Measurements from ENCODE around the gene EIF4G3. TPM values are rescaled to one million over a fixed set of nuclear protein-coding genes. Genes with fewer than 3 reads are reported as not detected.

Gene EIF4G3
- total RNA-seq, 1 experiment from 2014 or later: 72.0 TPM

- H3K27ac Mint-ChIP-seq: peak overlapping the region; percentile 50 to 75 (median 66); a peak in 6 of 7 replicates
- H3K14ac ChIP-seq (ENCODE audit: insufficient read depth, low read length): no peak overlapping the region
These were observed 1.4 kb downstream of the EIF4G3 start for GRCh38 chr1:21175324-21175669.

More at GRCh38 chr1:21175324-21175669, 1.4 kb downstream of the EIF4G3 start:
- Histone ChIP-seq H3K23ac (ENCODE audit: insufficient read length, low read depth, low read length) (no peak overlapping the region), H3K56ac (ENCODE audit: insufficient read length, low read depth, low read length) (no peak overlapping the region), H3K18ac (ENCODE audit: insufficient read length, low read depth, low read length) (no peak overlapping the region), H3K4me2 (ENCODE audit: insufficient read depth, insufficient read length, low read length) (peak overlapping the region; percentile 95), H3T11ph (ENCODE audit: low read length) (no peak overlapping the region), H3K27ac (ENCODE audit: insufficient read length, low read depth, low read length) (no peak overlapping the region), H4K91ac (ENCODE audit: insufficient read length, low read depth, low read length) (no peak overlapping the region), H2BK5ac (ENCODE audit: insufficient read length, low read length) (no peak overlapping the region), H3K79me2 (ENCODE audit: insufficient read depth, low read length) (peaks cover 23% of the 10 kb centered on the region; the same call in 1 of the 2 replicates), H2BK12ac (ENCODE audit: insufficient read length, low read depth, low read length) (no peak overlapping the region), H4K5ac (ENCODE audit: insufficient read length, low read depth, low read length) (no peak overlapping the region), H3K23me2 (ENCODE audit: insufficient read length, low read depth, low read length, poor library complexity, severe bottlenecking) (peaks cover 10% of the 10 kb centered on the region), H2BK15ac (ENCODE audit: low read depth, low read length) (no peak overlapping the region), H2AFZ (ENCODE audit: low read length) (no peak overlapping the region), H3K79me1 (ENCODE audit: insufficient read depth, low read depth, low read length, poor library complexity, severe bottlenecking) (no peaks in the 10 kb centered on the region), H2BK20ac (ENCODE audit: low read depth, low read length, poor library complexity, severe bottlenecking) (no peak overlapping the region), H3K9me3 (ENCODE audit: control insufficient read depth, low read depth, low read length) (no peaks in the 10 kb centered on the region), H3K27me3 (ENCODE audit: insufficient read depth, low read length) (no peaks in the 10 kb centered on the region), H4K20me1 (ENCODE audit: control insufficient read depth, insufficient read depth, insufficient read length) (no peaks in the 10 kb centered on the region), H3K4ac (ENCODE audit: low read depth, low read length) (no peak overlapping the region), H2BK120ac (ENCODE audit: low read depth, low read length, poor library complexity, severe bottlenecking) (no peak overlapping the region), H3K4me1 (ENCODE audit: insufficient read depth, low read length) (no peaks in the 10 kb centered on the region; the same call in 1 of the 2 replicates), H4K8ac (replicated peaks; ENCODE audit: insufficient read length, low read depth, low read length) (no peak overlapping the region), H2AK5ac (ENCODE audit: insufficient read length, low read length) (no peak overlapping the region), H3K9ac (ENCODE audit: extremely low read depth, insufficient read length, low read length) (peak overlapping the region; percentile 88)
- Mint-ChIP-seq H3K36me3 (ENCODE audit: insufficient read depth in 1 of 3, low read depth in 3 of 3) (peaks cover 8 to 18% (median 12%) of the 10 kb centered on the region in 3 experiments; a peak in 6 of 7 replicates), H3K4me3 (peak overlapping the region; percentile 73 to 84), H3K9me3 (no peaks in the 10 kb centered on the region), H3K27me3 (ENCODE audit: low read depth) (peaks cover 28% of the 10 kb centered on the region), H3K4me1 (peaks cover 17 to 18% of the 10 kb centered on the region in 2 experiments)
- no peak for DNase-seq
- TF ChIP-seq, protein P1, sequence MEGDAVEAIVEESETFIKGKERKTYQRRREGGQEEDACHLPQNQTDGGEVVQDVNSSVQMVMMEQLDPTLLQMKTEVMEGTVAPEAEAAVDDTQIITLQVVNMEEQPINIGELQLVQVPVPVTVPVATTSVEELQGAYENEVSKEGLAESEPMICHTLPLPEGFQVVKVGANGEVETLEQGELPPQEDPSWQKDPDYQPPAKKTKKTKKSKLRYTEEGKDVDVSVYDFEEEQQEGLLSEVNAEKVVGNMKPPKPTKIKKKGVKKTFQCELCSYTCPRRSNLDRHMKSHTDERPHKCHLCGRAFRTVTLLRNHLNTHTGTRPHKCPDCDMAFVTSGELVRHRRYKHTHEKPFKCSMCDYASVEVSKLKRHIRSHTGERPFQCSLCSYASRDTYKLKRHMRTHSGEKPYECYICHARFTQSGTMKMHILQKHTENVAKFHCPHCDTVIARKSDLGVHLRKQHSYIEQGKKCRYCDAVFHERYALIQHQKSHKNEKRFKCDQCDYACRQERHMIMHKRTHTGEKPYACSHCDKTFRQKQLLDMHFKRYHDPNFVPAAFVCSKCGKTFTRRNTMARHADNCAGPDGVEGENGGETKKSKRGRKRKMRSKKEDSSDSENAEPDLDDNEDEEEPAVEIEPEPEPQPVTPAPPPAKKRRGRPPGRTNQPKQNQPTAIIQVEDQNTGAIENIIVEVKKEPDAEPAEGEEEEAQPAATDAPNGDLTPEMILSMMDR (conservative IDR thresholded peaks at IDR 0.05): no peak
- WGBS (ENCODE audit: extremely low coverage, insufficient read length, low lambda C conversion rate): no CpG with 5 or more reads among the region's 6 CpGs
